Liver (tissue), 3 donors: ENCODE results near the gene ATP6V1E1.
"Not testable (repeated sequence)": the region's sequence is repeated elsewhere in the genome, so short reads cannot be mapped to it uniquely, and the experiment has no call there.

ENCODE experiments used
- GABPA ChIP-seq, 2 donors: IDR thresholded peaks in 1 of 2; conservative IDR thresholded peaks in 1 of 2; 2 replicates each; pipeline ENCODE4 v1.6.1; 2016; ENCODE audit warnings: antibody characterized with exemption in 2 of 2, mild to moderate bottlenecking in 1 of 2, moderate library complexity in 1 of 2
- SP1 ChIP-seq: IDR thresholded peaks from 2 replicates; pipeline ENCODE4 v1.6.1; 2018; ENCODE audit warnings: antibody characterized with exemption, mild to moderate bottlenecking
- YY1 ChIP-seq: IDR thresholded peaks from 2 replicates; pipeline ENCODE4 v1.6.1; 2016; ENCODE audit warnings: antibody characterized with exemption, mild to moderate bottlenecking
- TF ChIP-seq, protein P1 (sequence below): IDR thresholded peaks from 2 replicates; pipeline ENCODE4 v1.6.1; 2016; ENCODE audit warnings: antibody characterized with exemption, mild to moderate bottlenecking
- TF ChIP-seq, protein P2 (sequence below): fragments of 150-350 bp; IDR thresholded peaks from 2 replicates; pipeline ENCODE4 v1.5.1; 2017; ENCODE audit warnings: improper control_type of control experiment, low read depth, low read length; ENCODE audit not compliant: missing input control
- donor health status: healthy.
- donor health status: healthy.

GRCh38 chr22:17671521-17672092 is 43.1 kb upstream of the ATP6V1E1 start:
- not testable (repeated sequence) for TF ChIP-seq GABPA (IDR thresholded peaks at IDR 0.05 in 1 of 2, conservative IDR thresholded peaks at IDR 0.05 in 1 of 2); YY1; SP1
- TF ChIP-seq, protein P1, sequence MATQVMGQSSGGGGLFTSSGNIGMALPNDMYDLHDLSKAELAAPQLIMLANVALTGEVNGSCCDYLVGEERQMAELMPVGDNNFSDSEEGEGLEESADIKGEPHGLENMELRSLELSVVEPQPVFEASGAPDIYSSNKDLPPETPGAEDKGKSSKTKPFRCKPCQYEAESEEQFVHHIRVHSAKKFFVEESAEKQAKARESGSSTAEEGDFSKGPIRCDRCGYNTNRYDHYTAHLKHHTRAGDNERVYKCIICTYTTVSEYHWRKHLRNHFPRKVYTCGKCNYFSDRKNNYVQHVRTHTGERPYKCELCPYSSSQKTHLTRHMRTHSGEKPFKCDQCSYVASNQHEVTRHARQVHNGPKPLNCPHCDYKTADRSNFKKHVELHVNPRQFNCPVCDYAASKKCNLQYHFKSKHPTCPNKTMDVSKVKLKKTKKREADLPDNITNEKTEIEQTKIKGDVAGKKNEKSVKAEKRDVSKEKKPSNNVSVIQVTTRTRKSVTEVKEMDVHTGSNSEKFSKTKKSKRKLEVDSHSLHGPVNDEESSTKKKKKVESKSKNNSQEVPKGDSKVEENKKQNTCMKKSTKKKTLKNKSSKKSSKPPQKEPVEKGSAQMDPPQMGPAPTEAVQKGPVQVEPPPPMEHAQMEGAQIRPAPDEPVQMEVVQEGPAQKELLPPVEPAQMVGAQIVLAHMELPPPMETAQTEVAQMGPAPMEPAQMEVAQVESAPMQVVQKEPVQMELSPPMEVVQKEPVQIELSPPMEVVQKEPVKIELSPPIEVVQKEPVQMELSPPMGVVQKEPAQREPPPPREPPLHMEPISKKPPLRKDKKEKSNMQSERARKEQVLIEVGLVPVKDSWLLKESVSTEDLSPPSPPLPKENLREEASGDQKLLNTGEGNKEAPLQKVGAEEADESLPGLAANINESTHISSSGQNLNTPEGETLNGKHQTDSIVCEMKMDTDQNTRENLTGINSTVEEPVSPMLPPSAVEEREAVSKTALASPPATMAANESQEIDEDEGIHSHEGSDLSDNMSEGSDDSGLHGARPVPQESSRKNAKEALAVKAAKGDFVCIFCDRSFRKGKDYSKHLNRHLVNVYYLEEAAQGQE = not testable (repeated sequence)
- TF ChIP-seq, protein P2, sequence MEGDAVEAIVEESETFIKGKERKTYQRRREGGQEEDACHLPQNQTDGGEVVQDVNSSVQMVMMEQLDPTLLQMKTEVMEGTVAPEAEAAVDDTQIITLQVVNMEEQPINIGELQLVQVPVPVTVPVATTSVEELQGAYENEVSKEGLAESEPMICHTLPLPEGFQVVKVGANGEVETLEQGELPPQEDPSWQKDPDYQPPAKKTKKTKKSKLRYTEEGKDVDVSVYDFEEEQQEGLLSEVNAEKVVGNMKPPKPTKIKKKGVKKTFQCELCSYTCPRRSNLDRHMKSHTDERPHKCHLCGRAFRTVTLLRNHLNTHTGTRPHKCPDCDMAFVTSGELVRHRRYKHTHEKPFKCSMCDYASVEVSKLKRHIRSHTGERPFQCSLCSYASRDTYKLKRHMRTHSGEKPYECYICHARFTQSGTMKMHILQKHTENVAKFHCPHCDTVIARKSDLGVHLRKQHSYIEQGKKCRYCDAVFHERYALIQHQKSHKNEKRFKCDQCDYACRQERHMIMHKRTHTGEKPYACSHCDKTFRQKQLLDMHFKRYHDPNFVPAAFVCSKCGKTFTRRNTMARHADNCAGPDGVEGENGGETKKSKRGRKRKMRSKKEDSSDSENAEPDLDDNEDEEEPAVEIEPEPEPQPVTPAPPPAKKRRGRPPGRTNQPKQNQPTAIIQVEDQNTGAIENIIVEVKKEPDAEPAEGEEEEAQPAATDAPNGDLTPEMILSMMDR = not testable (repeated sequence)
